Measurements from ENCODE around the gene TCAIM. TPM values are rescaled to one million over a fixed set of nuclear protein-coding genes. Genes with fewer than 3 reads are reported as not detected.
A peak's percentile ranks its signal among the peaks of the same experiment; 100 is the strongest.

Gene TCAIM, protein sequence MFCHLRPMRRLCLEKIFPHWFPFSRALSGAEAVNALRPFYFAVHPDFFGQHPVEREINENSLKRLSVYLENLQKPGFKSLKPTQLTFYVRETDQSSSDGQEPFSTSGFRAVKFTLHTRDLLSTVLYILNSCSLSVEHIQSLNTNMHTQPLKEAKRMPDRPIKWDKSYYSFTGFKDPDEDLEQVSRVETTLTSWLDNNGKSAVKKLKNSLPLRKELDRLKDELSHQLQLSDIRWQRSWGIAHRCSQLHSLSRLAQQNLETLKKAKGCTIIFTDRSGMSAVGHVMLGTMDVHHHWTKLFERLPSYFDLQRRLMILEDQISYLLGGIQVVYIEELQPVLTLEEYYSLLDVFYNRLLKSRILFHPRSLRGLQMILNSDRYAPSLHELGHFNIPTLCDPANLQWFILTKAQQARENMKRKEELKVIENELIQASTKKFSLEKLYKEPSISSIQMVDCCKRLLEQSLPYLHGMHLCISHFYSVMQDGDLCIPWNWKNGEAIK
- 10 to 100 TPM; 15.5 to 26.9 (median 22.7) TPM for total RNA-seq

DNA sequence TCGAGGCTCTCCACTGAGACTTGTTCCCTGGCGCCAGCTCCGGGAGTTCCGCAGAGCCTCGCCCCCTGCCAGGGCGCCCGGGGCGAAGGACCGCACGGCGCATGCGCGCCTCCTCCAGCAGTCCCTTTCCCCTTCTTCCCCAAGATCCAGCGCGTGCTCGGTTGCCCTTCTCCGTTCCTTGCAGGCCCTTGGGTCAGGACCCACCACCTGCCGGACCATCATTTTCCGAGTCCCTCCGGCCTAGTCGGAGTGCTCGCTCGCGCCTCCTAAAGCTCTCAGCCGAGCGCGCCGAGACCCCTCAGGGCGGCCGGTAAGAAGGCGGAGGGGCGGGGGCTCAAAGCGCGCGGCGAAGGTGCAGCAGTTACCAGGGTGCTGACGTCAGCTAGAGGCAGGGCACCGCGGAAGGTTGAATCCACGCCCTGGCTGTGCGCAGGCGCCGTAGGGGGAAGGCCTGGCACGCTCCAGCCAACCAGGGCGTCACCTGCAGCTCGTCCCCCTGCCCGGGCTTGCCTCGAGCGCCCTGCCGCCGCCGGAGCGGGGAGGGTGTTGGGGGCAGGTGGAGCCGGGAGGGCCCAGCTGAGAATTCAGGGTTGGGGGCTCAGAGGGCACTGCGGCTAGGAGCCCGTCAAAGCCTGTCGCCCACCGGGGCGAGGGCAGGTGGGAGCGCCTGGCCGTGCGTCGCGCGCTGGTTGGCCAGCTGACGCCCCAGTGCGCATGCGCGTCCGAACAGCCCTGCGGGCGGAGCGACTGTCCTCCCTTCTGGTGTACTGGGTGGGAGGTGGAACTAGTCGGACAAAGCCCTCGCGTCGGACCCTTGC lies at the start of gene TCAIM:
Gene TCAIM, plus strand, starts transcription at position 757 of the 818 bp plus-strand sequence. CDS start 16,017 bp downstream, outside the sequence.
- intact Hi-C loops (cut with DNase I; ENCODE audit: low total_unique reads), result loop anchor here (1.0 to 10.0 kb wide), 6 partner anchors 17 to 1333 kb away; partner anchors contain the start of genes KIAA1143, KIF15 and ZNF197

DNA sequence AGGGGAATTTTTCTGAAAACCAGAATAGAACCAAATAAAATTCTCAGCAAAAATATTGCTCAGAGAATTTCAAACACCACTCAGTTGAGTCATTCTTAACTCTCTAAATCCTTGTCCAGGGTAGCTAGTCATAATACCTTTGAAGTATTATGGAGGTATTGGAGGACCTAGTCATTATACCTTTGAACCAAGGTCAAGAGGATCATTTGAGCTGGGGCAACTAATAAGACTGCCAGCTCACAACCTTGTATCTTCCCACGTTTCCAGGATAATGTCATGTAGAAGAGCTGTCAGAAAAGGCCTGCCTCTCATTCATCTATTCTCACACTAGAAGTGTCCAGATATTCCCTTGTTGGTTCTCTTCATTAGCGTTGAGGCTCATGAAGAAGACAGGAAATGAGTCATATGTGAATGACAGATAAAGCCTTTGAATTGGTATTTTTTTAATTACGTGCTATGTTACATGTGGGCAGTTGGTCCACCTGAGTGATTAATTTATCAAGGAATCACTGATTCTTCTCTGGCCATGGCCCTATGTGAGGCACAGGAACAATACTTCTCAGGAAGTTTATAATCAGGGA lies 48.6 kb upstream of the TCAIM start:
- H3K27ac ChIP-seq, result no peak overlapping the region
- H3K27me3 ChIP-seq, result no peaks in the 10 kb centered on the region
- intact Hi-C loops (cut with DNase I; ENCODE audit: low total_unique reads), result no loop called here
- DNase-seq (no peak), ATAC-seq (no peak)
- no peaks in the 10 kb centered on the region for H3K4me1 ChIP-seq
- no peak overlapping the region for H3K4me3 ChIP-seq
- no peaks in the 10 kb centered on the region for H3K9me3 ChIP-seq
- TF ChIP-seq, protein P1, sequence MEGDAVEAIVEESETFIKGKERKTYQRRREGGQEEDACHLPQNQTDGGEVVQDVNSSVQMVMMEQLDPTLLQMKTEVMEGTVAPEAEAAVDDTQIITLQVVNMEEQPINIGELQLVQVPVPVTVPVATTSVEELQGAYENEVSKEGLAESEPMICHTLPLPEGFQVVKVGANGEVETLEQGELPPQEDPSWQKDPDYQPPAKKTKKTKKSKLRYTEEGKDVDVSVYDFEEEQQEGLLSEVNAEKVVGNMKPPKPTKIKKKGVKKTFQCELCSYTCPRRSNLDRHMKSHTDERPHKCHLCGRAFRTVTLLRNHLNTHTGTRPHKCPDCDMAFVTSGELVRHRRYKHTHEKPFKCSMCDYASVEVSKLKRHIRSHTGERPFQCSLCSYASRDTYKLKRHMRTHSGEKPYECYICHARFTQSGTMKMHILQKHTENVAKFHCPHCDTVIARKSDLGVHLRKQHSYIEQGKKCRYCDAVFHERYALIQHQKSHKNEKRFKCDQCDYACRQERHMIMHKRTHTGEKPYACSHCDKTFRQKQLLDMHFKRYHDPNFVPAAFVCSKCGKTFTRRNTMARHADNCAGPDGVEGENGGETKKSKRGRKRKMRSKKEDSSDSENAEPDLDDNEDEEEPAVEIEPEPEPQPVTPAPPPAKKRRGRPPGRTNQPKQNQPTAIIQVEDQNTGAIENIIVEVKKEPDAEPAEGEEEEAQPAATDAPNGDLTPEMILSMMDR (IDR thresholded peaks at IDR 0.05 in 4 of 5, conservative IDR thresholded peaks at IDR 0.05 in 1 of 5), result no peak
- no peak for TF ChIP-seq POLR2A (IDR thresholded peaks at IDR 0.05)
- no peaks in the 10 kb centered on the region for H3K36me3 ChIP-seq
- in situ Hi-C loops (cut with MboI; ENCODE audit: low sequenced_read_pairs in 4 of 4), result no loop called here

More for the DNA sequence above, at the start of gene TCAIM:
- in situ Hi-C loops (cut with MboI; ENCODE audit: low sequenced_read_pairs in 4 of 4), result loop anchor here in 1 of 4 donors (25.0 kb wide), 1 partner anchor 174 kb away; no protein-coding TSS in a partner anchor
- Histone ChIP-seq H3K27ac (peak within 1 kb of the TSS; percentile 91 to 99 (median 98)), H3K27me3 (no peaks in the 10 kb centered on the region), H3K4me1 (peaks cover 26 to 34% of the 10 kb centered on the region in 2 donors), H3K36me3 (no peaks in the 10 kb centered on the region), H3K9me3 (no peaks in the 10 kb centered on the region), H3K4me3 (peak within 1 kb of the TSS; percentile 77 to 95 (median 86))
- DNase-seq, result peak; percentile 95 to 97
- TF ChIP-seq, protein P1 (IDR thresholded peaks at IDR 0.05 in 4 of 5, conservative IDR thresholded peaks at IDR 0.05 in 1 of 5), result no peak
- TF ChIP-seq POLR2A (IDR thresholded peaks at IDR 0.05), result peak; percentile 86 to 93
- ATAC-seq, result peak; percentile 95 to 97

DNA sequence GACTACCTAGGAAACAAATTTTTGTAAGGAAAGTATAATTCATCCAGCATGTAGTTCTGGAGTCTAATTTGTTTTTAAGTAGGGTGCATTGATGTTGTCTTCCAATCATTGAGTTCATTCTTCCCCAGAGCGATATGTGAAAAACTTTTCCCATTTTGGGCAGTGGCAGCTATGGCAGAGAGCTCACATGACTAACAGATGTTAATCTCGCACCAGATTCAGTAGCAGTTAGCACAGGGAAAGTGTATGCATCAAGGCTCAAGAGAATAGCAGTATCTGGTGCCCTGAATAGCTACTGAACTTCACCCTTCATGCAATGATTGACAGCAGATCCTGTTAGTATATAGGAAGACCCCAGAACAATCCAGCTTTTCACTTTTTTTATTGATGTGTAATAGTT lies 46.3 kb upstream of the TCAIM start:
- ATAC-seq (no peak), DNase-seq (no peak)
- no peak for TF ChIP-seq POLR2A (IDR thresholded peaks at IDR 0.05)
- TF ChIP-seq, protein P1 (IDR thresholded peaks at IDR 0.05 in 4 of 5, conservative IDR thresholded peaks at IDR 0.05 in 1 of 5), result no peak
- no peaks in the 10 kb centered on the region for H3K27me3 ChIP-seq
- H3K27ac ChIP-seq, result no peak overlapping the region
- no peak overlapping the region for H3K4me3 ChIP-seq
- in situ Hi-C loops (cut with MboI; ENCODE audit: low sequenced_read_pairs in 4 of 4) (no loop called here), intact Hi-C loops (cut with DNase I; ENCODE audit: low total_unique reads) (no loop called here)
- no peaks in the 10 kb centered on the region for H3K9me3 ChIP-seq
- no peaks in the 10 kb centered on the region for H3K36me3 ChIP-seq
- H3K4me1 ChIP-seq, result no peaks in the 10 kb centered on the region

DNA sequence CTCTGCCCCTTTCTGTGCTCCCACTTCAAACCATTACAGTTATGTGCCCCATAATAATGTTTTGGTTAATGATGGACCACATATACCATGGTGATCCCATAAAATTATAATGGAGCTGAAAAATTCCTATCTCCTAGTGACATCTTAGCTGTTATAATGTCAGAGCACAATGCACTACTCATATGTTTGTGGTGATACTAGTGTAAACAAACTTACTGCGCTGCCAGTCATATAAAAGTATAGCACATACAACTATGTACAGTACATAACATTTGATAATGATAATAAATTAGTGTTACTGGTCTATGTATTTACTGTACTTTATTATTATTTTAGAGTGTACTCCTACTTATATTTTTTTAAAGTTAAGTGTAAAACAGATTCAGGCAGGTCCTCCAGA lies 45.6 kb upstream of the TCAIM start:
- Histone ChIP-seq H3K9me3 (no peaks in the 10 kb centered on the region), H3K27me3 (no peaks in the 10 kb centered on the region), H3K36me3 (no peaks in the 10 kb centered on the region), H3K27ac (no peak overlapping the region), H3K4me1 (no peaks in the 10 kb centered on the region), H3K4me3 (no peak overlapping the region)
- TF ChIP-seq, protein P1 (IDR thresholded peaks at IDR 0.05 in 4 of 5, conservative IDR thresholded peaks at IDR 0.05 in 1 of 5), result no peak
- no peak for TF ChIP-seq POLR2A (IDR thresholded peaks at IDR 0.05)
- no peak for ATAC-seq
- no peak for DNase-seq
- in situ Hi-C loops (cut with MboI; ENCODE audit: low sequenced_read_pairs in 4 of 4) (no loop called here), intact Hi-C loops (cut with DNase I; ENCODE audit: low total_unique reads) (no loop called here)
